WTC11 (cell line): ENCODE results near the gene SUPT4H1.

Experiments used
- TP53 ChIP-seq: sonication (generic); formaldehyde crosslinking; IDR thresholded peaks from 2 replicates; pipeline ENCODE4 v1.8.1; 2023; ENCODE audit warnings: mild to moderate bottlenecking, missing genetic modification reagents
- ZNF317 ChIP-seq: sonication (generic); formaldehyde crosslinking; IDR thresholded peaks from 2 replicates; pipeline ENCODE4 v1.8.1; 2023; ENCODE audit warnings: low read depth, mild to moderate bottlenecking, moderate library complexity, missing genetic modification reagents, borderline replicate concordance
- TF ChIP-seq, protein P1 (sequence below): sonication (generic); formaldehyde crosslinking; IDR thresholded peaks from 2 replicates; pipeline ENCODE4 v1.8.0; 2022; ENCODE audit warnings: mild to moderate bottlenecking, missing genetic modification reagents
- TF ChIP-seq, protein P2 (sequence below): fragments of 200-600 bp; IDR thresholded peaks from 2 replicates; pipeline ENCODE4 v1.8.0; 2022; ENCODE audit warnings: antibody characterized with exemption
- TF ChIP-seq, protein P3 (sequence below): sonication (generic); formaldehyde crosslinking; IDR thresholded peaks from 2 replicates; pipeline ENCODE4 v1.8.0; 2023; ENCODE audit warnings: missing genetic modification reagents
- TF ChIP-seq, protein P4 (sequence below): sonication (generic); formaldehyde crosslinking; IDR thresholded peaks from 2 replicates; pipeline ENCODE4 v1.8.1; 2022; ENCODE audit warnings: mild to moderate bottlenecking, missing genetic modification reagents, moderate library complexity, borderline replicate concordance

DNA sequence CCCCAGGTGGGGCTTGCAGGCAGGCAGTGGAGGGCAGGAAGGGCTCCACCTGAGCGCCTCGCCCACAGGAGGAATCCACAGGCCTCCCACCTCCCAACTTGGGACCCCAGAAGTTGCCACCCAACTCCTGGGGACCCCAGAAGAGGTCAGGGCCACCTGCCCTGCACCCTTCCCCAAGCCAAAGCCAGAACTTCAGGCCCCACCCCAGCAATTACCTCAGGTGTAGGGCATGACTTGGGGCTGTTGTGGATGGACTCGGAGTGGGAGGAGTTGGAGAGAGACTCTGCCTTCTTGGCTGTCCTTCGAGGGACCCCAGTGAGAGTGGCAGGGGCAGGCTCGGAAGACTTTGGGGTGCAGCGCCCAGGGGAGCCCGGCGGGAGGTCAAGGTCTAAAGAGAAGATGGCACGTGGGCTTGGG, 33.9 kb downstream of the SUPT4H1 start:
- TF ChIP-seq, protein P1, sequence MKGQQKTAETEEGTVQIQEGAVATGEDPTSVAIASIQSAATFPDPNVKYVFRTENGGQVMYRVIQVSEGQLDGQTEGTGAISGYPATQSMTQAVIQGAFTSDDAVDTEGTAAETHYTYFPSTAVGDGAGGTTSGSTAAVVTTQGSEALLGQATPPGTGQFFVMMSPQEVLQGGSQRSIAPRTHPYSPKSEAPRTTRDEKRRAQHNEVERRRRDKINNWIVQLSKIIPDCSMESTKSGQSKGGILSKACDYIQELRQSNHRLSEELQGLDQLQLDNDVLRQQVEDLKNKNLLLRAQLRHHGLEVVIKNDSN: no peak
- TF ChIP-seq, protein P2, sequence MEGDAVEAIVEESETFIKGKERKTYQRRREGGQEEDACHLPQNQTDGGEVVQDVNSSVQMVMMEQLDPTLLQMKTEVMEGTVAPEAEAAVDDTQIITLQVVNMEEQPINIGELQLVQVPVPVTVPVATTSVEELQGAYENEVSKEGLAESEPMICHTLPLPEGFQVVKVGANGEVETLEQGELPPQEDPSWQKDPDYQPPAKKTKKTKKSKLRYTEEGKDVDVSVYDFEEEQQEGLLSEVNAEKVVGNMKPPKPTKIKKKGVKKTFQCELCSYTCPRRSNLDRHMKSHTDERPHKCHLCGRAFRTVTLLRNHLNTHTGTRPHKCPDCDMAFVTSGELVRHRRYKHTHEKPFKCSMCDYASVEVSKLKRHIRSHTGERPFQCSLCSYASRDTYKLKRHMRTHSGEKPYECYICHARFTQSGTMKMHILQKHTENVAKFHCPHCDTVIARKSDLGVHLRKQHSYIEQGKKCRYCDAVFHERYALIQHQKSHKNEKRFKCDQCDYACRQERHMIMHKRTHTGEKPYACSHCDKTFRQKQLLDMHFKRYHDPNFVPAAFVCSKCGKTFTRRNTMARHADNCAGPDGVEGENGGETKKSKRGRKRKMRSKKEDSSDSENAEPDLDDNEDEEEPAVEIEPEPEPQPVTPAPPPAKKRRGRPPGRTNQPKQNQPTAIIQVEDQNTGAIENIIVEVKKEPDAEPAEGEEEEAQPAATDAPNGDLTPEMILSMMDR: no peak
- TF ChIP-seq, protein P3, sequence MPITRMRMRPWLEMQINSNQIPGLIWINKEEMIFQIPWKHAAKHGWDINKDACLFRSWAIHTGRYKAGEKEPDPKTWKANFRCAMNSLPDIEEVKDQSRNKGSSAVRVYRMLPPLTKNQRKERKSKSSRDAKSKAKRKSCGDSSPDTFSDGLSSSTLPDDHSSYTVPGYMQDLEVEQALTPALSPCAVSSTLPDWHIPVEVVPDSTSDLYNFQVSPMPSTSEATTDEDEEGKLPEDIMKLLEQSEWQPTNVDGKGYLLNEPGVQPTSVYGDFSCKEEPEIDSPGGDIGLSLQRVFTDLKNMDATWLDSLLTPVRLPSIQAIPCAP (CRISPR knock-in tag): no peak
- TF ChIP-seq TP53 (CRISPR knock-in tag) (no peak), ZNF317 (CRISPR knock-in tag) (no peak)
- TF ChIP-seq, protein P4, sequence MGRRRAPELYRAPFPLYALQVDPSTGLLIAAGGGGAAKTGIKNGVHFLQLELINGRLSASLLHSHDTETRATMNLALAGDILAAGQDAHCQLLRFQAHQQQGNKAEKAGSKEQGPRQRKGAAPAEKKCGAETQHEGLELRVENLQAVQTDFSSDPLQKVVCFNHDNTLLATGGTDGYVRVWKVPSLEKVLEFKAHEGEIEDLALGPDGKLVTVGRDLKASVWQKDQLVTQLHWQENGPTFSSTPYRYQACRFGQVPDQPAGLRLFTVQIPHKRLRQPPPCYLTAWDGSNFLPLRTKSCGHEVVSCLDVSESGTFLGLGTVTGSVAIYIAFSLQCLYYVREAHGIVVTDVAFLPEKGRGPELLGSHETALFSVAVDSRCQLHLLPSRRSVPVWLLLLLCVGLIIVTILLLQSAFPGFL (CRISPR knock-in tag): no peak
